ENCODE measurements around the gene STK32A.

Gene STK32A

GRCh38 chr5:147259837-147260236 is 25.0 kb downstream of the STK32A start:
- no peak for DNase-seq (ENCODE audit: low read depth in 3 of 3)

- no peak for DNase-seq (ENCODE audit: low read depth in 3 of 3)
These were observed 32.4 kb downstream of the STK32A start for GRCh38 chr5:147267082-147267832.

- DNase-seq (ENCODE audit: low read depth in 3 of 3), result no peak
These were observed 41.7 kb downstream of the STK32A start for GRCh38 chr5:147276497-147276896.

- DNase-seq (ENCODE audit: low read depth in 3 of 3), result no peak
These were observed 51.5 kb downstream of the STK32A start for GRCh38 chr5:147286296-147286695.

GRCh38 chr5:147287110-147287509 is 52.3 kb downstream of the STK32A start:
- no peak for DNase-seq (ENCODE audit: low read depth in 3 of 3)

GRCh38 chr5:147290261-147290660 is 55.4 kb downstream of the STK32A start:
- no peak for DNase-seq (ENCODE audit: low read depth in 3 of 3)

- DNase-seq (ENCODE audit: low read depth in 3 of 3), result no peak
These were observed 68.4 kb downstream of the STK32A start for GRCh38 chr5:147303251-147303650.

GRCh38 chr5:147303976-147304375 is 69.2 kb downstream of the STK32A start:
- no peak for DNase-seq (ENCODE audit: low read depth in 3 of 3)

- no peak for DNase-seq (ENCODE audit: low read depth in 3 of 3)
These were observed 70.3 kb downstream of the STK32A start for GRCh38 chr5:147305147-147305546.

- no peak for DNase-seq (ENCODE audit: low read depth in 3 of 3)
These were observed 71.5 kb downstream of the STK32A start for GRCh38 chr5:147306351-147306750.

GRCh38 chr5:147307170-147307569 is 72.3 kb downstream of the STK32A start:
- no peak for DNase-seq (ENCODE audit: low read depth in 3 of 3)

- no peak for DNase-seq (ENCODE audit: low read depth in 3 of 3)
These were observed 74.8 kb downstream of the STK32A start for GRCh38 chr5:147309621-147310020.

GRCh38 chr5:147310059-147310704 is 75.4 kb downstream of the STK32A start:
- no peak for DNase-seq (ENCODE audit: low read depth in 3 of 3)

GRCh38 chr5:147317978-147318684 is 83.3 kb downstream of the STK32A start:
- DNase-seq (ENCODE audit: low read depth in 3 of 3), result no peak

- no peak for DNase-seq (ENCODE audit: low read depth in 3 of 3)
These were observed 86.7 kb downstream of the STK32A start for GRCh38 chr5:147321569-147321968.

GRCh38 chr5:147327421-147327820 is 92.6 kb downstream of the STK32A start:
- no peak for DNase-seq (ENCODE audit: low read depth in 3 of 3)

GRCh38 chr5:147327905-147328304 is 93.1 kb downstream of the STK32A start:
- DNase-seq (ENCODE audit: low read depth in 3 of 3), result no peak

GRCh38 chr5:147332658-147333057 is 97.8 kb downstream of the STK32A start:
- DNase-seq (ENCODE audit: low read depth in 3 of 3), result no peak

GRCh38 chr5:147336876-147337275 is 102.0 kb downstream of the STK32A start:
- DNase-seq (ENCODE audit: low read depth in 3 of 3), result no peak

- no peak for DNase-seq (ENCODE audit: low read depth in 3 of 3)
These were observed 104.5 kb downstream of the STK32A start for GRCh38 chr5:147339313-147339712.

GRCh38 chr5:147340941-147341340 is 106.1 kb downstream of the STK32A start:
- DNase-seq (ENCODE audit: low read depth in 3 of 3), result no peak

GRCh38 chr5:147341345-147341744 is 106.5 kb downstream of the STK32A start:
- DNase-seq (ENCODE audit: low read depth in 3 of 3), result no peak

GRCh38 chr5:147344861-147345260 is 110.0 kb downstream of the STK32A start:
- no peak for DNase-seq (ENCODE audit: low read depth in 3 of 3)

All from stimulated activated CD4-positive, alpha-beta T cell treated with anti-CD3 and anti-CD28 coated beads, TNF-alpha, amount 100 ng/mL, for 48 hours (primary cell).